PC-3 (cell line): Measurements from ENCODE around the gene CMTM7.

Experiments used
- EZH2 ChIP-seq: fragments of 300-600 bp; sonication (generic); IDR thresholded peaks from one replicate; pipeline ENCODE4 v1.6.1; 2017; ENCODE audit warnings: antibody characterized with exemption, mild to moderate bottlenecking, low read length; ENCODE audit not compliant: unreplicated experiment
- TF ChIP-seq, protein P1 (sequence below): fragments of 300-600 bp; sonication (generic); conservative IDR thresholded peaks from 2 replicates; pipeline ENCODE4 v1.5.1; 2017; ENCODE audit warnings: antibody characterized with exemption, low read depth, mild to moderate bottlenecking, low read length

DNA sequence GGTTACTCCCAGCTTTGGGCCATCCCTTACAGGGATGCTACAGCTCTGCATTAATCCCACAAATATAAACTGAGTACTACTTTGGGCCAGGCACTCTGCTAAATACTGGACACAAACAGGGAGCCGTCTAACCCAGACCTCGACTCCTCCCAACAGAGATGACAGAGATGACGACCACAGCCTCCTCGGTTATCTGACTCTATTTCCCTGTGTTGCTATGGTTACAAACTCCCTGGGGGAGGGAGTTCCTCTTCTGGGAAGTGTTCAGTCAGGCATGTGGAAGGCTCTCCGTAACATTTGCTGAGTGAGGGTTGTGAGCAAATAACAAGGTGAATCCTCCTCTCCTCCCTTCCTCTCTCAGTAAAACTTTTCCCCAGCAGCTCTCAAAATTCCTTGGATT, 6.7 kb upstream of the CMTM7 start:
- TF ChIP-seq, protein P1, sequence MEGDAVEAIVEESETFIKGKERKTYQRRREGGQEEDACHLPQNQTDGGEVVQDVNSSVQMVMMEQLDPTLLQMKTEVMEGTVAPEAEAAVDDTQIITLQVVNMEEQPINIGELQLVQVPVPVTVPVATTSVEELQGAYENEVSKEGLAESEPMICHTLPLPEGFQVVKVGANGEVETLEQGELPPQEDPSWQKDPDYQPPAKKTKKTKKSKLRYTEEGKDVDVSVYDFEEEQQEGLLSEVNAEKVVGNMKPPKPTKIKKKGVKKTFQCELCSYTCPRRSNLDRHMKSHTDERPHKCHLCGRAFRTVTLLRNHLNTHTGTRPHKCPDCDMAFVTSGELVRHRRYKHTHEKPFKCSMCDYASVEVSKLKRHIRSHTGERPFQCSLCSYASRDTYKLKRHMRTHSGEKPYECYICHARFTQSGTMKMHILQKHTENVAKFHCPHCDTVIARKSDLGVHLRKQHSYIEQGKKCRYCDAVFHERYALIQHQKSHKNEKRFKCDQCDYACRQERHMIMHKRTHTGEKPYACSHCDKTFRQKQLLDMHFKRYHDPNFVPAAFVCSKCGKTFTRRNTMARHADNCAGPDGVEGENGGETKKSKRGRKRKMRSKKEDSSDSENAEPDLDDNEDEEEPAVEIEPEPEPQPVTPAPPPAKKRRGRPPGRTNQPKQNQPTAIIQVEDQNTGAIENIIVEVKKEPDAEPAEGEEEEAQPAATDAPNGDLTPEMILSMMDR = no peak
- no peak for TF ChIP-seq EZH2
